GM11168 (cell line): ENCODE results near the gene GNPNAT1.
"Not testable (repeated sequence)": the region's sequence is repeated elsewhere in the genome, so short reads cannot be mapped to it uniquely, and the experiment has no call there.

Source experiments
- in situ Hi-C: fragments of 300-500 bp; cut with MboI; formaldehyde crosslinking; loops from one replicate; pipeline ENCODE4 v1.12.0; 2022; ENCODE audit warnings: low sequenced_read_pairs; ENCODE audit not compliant: unreplicated experiment

Gene GNPNAT1

GRCh38 chr14:52730709-52731111 is 60.7 kb downstream of the GNPNAT1 start:
- in situ Hi-C loops, result no loop called here

DNA sequence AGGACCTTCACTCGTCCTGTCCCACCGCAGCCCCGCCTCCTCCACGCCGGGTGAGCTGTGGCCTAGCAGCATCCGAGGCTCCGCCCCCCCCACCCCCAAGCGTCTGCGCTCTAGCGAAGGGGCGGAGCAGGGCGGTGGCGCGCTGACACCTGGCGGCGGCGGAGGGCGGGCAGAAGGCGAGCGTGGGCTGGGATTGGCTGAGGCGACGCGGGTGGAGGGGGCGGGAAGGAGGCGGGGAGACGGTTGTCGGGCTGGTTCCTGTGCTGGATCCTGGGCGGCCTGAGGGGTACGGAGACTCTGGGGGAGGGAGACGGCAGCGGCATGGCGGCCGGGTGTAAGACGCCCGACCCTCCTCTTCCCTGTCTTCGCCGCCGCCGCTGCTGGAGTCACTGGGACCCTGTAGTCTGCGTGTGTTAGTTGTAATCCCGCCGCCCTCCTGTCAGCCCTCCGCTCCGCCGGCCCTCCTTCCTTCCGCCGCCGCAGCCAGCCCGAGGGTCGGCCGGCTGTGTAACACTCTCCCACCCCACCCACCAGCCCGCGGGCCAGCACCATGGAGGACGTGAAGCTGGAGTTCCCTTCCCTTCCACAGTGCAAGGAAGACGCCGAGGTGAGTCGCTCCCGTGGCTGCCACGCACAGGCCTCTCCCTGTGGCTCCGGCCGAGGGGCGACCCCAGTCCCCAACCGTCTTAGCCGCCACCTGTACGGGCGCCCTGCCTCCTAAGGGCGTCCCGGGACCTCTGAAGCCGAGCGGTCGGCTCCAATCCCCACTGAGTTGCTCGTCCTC is 61.3 kb downstream of the GNPNAT1 start, which contains the start of gene STYX:
STYX (plus strand) TSS at position 242 of the 784 bp plus-strand sequence; CDS start at position 551, 309 bp downstream.
- in situ Hi-C loops, result no loop called here

- in situ Hi-C loops, result no loop called here
Observed at GRCh38 chr14:52729585-52729924, 61.9 kb downstream of the GNPNAT1 start.

GRCh38 chr14:52729035-52729434 is 62.4 kb downstream of the GNPNAT1 start:
- in situ Hi-C loops, result not testable (repeated sequence)

DNA sequence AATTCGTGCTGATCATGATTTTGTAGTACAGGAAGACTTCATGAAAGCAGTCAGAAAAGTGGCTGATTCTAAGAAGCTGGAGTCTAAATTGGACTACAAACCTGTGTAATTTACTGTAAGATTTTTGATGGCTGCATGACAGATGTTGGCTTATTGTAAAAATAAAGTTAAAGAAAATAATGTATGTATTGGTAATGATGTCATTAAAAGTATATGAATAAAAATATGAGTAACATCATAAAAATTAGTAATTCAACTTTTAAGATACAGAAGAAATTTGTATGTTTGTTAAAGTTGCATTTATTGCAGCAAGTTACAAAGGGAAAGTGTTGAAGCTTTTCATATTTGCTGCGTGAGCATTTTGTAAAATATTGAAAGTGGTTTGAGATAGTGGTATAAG is 63.9 kb downstream of the GNPNAT1 start:
- in situ Hi-C loops, result not testable (repeated sequence)
